Activated naive CD4-positive, alpha-beta T cell treated with anti-CD3 and anti-CD28 coated beads, Interleukin-2, amount 10 ng/mL, durations not matched to agents 7 days and 5 days (primary cell): ENCODE results near the gene PTPRJ.

ENCODE experiments used
- CTCF ChIA-PET: fragments of 350-600 bp; sonication (Branson Sonifier 250); formaldehyde crosslinking; loops from one replicate; lab custom pipeline; 2021; ENCODE audit warnings: antibody characterized with exemption; lab: Charles Lee
- DNase-seq: peaks from one replicate; pipeline ENCODE4 v3.0.0-alpha.2; 2020
- H3K27ac Mint-ChIP-seq: one replicate; pipeline ENCODE4 v1.8.0; 2021; ENCODE audit warnings: mild to moderate bottlenecking, moderate library complexity, mixed read lengths
- H3K27me3 Mint-ChIP-seq: one replicate; pipeline ENCODE4 v1.8.0; 2021; ENCODE audit warnings: mild to moderate bottlenecking, mixed read lengths
- H3K36me3 Mint-ChIP-seq: one replicate; pipeline ENCODE4 v1.8.0; 2021; ENCODE audit warnings: mixed read lengths
- H3K4me1 Mint-ChIP-seq: one replicate; pipeline ENCODE4 v1.8.0; 2021; ENCODE audit warnings: mixed read lengths
- H3K4me3 Mint-ChIP-seq: one replicate; pipeline ENCODE4 v1.8.0; 2021; ENCODE audit warnings: mild to moderate bottlenecking, moderate library complexity, mixed read lengths
- H3K9me3 Mint-ChIP-seq: one replicate; pipeline ENCODE4 v1.8.0; 2021; ENCODE audit warnings: mixed read lengths

PTPRJ gene

DNA sequence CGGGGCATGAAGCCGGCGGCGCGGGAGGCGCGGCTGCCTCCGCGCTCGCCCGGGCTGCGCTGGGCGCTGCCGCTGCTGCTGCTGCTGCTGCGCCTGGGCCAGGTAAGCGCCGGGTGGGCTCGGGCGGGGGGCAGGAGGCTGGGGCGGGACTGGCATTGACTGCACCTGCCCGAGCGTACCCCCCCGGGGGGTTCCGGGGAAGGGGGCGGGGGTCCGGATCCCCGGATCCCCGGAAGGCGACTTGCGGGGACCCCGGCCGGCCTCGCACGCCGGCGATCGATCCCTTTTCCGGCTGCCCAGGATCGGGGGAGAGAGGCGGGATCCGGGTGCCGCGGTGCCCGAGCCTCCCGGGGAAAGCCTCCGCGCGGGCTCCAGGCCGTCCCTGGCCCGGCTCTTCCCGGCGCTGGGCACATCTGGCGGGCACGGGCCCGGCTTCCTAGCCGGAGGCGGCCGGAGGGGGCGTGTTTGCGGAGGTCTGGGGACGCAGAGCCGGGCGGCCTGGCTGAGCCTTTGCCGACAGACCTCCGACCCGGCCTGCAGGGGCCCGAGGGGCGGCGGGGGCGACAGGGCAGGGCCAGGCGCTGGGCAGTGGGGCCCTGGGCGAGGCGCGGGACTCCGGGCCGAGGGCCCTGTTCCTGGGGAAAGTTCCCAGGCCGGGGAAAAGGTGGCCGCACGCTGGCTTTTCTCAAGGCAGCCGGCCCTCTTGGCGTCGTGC lies 705 bp downstream of the PTPRJ start:
- H3K9me3 Mint-ChIP-seq = no peaks in the 10 kb centered on the region
- CTCF ChIA-PET = interaction anchor here (2.9 kb wide), 1 partner anchor 25 kb away, joined by 9 read pairs; no protein-coding TSS in a partner anchor
- peak overlapping the region; percentile 89 for H3K27ac Mint-ChIP-seq
- peaks cover 29% of the 10 kb centered on the region for H3K36me3 Mint-ChIP-seq
- DNase-seq = peak; percentile 51
- peaks cover 37% of the 10 kb centered on the region for H3K27me3 Mint-ChIP-seq
- H3K4me3 Mint-ChIP-seq = peak overlapping the region; percentile 98
- H3K4me1 Mint-ChIP-seq = peaks cover 40% of the 10 kb centered on the region

DNA sequence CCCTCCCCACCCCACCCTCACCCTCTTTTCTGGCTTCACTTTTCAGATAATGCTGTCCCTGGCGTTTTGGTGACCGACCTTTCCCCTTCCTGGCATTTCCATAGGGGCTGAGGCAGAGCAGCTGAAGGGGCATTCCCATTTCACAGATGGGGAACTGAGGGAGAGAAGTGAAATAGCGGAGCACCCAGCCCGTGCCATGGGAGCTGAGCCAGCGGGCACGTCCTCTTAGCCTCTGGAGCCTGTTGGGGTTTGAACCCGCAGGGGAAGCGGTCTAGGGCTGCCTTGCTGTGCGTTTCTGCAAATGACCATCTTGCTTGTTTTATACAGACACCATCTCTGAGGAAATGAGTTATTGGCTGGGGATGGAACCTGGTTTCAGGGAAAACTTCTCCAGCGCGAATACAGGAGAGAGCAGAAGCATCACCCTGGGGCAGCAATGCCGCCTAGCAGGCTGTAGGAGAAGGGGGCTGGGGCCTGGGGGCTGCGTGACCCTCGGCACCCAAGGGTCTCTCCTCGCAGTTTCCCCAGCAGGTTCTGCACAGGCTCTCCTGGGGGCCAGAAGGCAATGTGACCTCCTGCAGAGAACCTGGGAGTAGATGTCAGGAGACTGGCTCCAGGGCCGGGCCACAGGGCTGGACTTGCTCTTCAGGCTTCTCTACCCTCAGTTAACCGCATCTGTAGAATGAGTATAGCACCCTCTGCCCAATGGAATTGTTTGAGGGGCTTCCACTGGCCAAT lies 1.5 kb downstream of the PTPRJ start:
- Mint-ChIP-seq H3K9me3 (no peaks in the 10 kb centered on the region), H3K4me1 (peaks cover 48% of the 10 kb centered on the region), H3K27ac (peak overlapping the region; percentile 89), H3K4me3 (peak overlapping the region; percentile 98), H3K36me3 (peaks cover 37% of the 10 kb centered on the region), H3K27me3 (peaks cover 32% of the 10 kb centered on the region)
- CTCF ChIA-PET = interaction anchor here (1.4 to 2.9 kb wide), 2 partner anchors 24 to 44 kb away, joined by 3 to 9 read pairs; no protein-coding TSS in a partner anchor
- DNase-seq = peak; percentile 38

DNA sequence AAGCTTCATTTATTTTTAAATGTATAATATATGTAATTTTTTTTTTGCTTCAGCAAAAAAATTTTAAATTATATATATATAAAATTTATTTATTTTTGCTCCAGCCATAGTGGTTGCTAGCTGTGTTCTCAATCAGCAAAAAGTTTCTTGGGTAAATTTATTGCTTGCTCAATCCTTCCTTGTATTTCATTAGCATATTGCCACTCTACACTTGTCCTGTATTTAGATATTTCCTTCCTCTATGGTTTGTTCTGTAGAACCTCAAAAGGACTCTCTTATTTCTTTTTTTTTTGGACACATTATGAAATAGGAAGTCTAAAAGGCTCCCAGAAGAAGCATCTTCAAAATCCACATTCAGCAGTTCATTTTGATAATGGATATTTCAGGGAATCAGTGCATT lies 2.3 kb downstream of the PTPRJ start:
- Mint-ChIP-seq H3K4me1 (peaks cover 53% of the 10 kb centered on the region), H3K9me3 (no peaks in the 10 kb centered on the region), H3K27ac (peak overlapping the region; percentile 78), H3K36me3 (peaks cover 37% of the 10 kb centered on the region), H3K4me3 (peak overlapping the region; percentile 69), H3K27me3 (peaks cover 24% of the 10 kb centered on the region)
- no peak for DNase-seq
- CTCF ChIA-PET = interaction anchor here (0.9 to 2.9 kb wide), 5 partner anchors 20 to 127 kb away, joined by 3 to 9 read pairs (median 5); no protein-coding TSS in a partner anchor

DNA sequence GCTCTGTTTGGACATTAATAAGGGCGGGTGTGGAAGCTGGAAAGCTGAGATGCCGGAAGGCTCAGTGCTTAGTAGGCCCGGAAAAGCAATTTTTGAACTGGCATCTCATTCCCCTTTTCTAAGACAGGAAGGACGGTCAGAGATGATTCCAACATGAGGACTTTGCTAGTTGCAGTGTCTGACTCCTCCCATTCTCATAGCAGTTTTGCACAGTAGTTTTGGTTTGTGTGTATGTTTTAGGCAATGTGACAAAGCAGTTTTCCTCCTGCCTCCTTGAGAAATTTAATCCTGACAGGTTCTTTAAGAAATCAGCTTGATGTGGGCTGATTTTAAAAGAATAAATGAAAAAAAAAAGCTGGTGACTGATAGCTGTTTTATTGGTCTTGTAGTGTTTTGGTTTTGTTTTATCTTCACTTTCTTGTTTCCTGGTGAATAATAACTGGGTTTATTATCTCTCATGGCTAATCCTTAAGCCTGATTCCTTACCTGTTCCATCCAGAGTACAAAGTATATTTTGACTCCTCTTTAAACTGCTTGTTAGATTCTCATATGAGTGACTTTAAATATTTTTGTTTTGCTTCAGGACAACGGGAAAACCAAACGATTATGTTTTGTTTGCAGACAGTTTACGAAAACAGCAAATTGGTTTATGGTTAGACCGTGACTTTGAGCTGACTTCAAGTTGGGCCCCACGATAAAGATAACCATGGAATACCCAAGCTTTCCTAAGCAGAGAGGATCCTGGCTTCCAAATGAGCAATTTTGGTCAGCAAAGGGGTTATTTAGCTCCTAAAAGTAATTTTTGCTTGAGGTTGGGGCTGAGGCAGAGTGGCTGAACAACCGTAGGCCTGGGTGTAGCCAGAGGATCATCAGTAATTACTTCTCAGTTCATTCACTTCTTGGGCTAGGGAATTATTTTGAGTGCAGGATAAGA lies 3.4 kb downstream of the PTPRJ start:
- CTCF ChIA-PET = interaction anchor here (0.9 to 2.9 kb wide), 7 partner anchors 9 to 126 kb away, joined by 3 to 9 read pairs (median 4); no protein-coding TSS in a partner anchor
- H3K36me3 Mint-ChIP-seq = peaks cover 43% of the 10 kb centered on the region
- peaks cover 14% of the 10 kb centered on the region for H3K27me3 Mint-ChIP-seq
- no peak for DNase-seq
- H3K27ac Mint-ChIP-seq = peak overlapping the region; percentile 78
- no peaks in the 10 kb centered on the region for H3K9me3 Mint-ChIP-seq
- peaks cover 62% of the 10 kb centered on the region for H3K4me1 Mint-ChIP-seq
- peak overlapping the region; percentile 69 for H3K4me3 Mint-ChIP-seq

DNA sequence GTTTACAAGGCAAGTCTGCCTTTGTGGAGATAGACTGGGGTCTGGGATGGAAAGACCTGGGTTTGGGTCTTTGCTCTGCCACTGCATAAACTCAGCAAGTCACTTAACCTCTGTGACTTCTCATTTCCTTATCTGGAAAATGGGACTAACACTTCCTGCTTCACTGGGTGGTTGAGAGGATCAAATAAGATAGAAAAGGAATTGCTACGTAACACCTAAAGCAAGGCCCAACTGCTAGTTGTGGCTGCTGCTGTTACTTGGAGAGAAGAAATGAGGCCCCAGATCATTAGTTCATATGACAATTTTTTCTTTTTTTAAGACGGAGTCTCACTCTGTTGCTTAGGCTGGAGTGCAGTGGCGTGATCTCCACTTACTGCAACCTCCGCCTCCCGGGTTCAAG lies 5.9 kb downstream of the PTPRJ start:
- Mint-ChIP-seq H3K4me3 (no peak overlapping the region), H3K27me3 (no peaks in the 10 kb centered on the region), H3K36me3 (peaks cover 49% of the 10 kb centered on the region), H3K9me3 (no peaks in the 10 kb centered on the region), H3K4me1 (peaks cover 70% of the 10 kb centered on the region), H3K27ac (no peak overlapping the region)
- DNase-seq = no peak
- CTCF ChIA-PET = no interaction called here

DNA sequence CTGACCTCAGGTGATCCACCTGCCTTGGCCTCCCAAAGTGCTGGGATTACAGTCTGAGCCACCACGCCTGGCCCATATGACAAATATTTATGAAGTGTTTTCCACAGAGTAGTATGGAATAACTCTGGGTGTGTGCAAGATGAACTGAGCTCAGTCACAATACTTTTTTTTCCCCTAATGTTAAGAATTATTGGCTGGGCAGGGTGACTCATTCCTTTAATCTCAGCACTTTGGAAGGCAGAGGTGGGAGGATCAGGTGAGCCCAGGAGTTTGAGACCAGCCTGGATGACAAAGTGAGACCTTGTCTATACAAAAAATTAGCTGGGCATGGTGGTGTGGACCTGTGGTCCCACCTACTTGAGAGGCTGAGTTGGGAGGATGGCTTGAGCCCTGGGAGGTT lies 6.4 kb downstream of the PTPRJ start:
- CTCF ChIA-PET = no interaction called here
- DNase-seq = no peak
- H3K4me3 Mint-ChIP-seq = no peak overlapping the region
- no peak overlapping the region for H3K27ac Mint-ChIP-seq
- H3K4me1 Mint-ChIP-seq = peaks cover 73% of the 10 kb centered on the region
- H3K36me3 Mint-ChIP-seq = peaks cover 49% of the 10 kb centered on the region
- no peaks in the 10 kb centered on the region for H3K27me3 Mint-ChIP-seq
- no peaks in the 10 kb centered on the region for H3K9me3 Mint-ChIP-seq

DNA sequence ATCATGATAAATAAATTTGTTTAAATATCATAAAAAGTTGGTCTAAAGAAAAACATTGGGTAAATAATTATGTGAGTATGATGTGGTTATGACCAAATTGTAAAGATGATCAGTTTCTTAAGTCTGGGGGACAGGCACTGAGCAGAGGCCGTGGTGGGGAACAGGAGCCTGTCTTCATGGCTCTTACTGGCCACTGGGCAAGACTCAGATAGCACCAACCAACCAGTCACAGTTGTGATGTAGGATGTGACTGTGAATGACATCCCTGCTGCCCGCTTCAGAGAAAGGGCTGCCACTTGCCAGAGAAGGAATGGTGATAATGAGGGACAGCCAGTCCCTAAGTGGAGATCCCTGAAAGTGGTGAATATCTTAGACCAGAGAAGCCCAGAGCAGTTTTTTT lies 7.0 kb downstream of the PTPRJ start:
- Mint-ChIP-seq H3K4me3 (no peak overlapping the region), H3K4me1 (peaks cover 68% of the 10 kb centered on the region), H3K9me3 (no peaks in the 10 kb centered on the region), H3K27me3 (no peaks in the 10 kb centered on the region), H3K36me3 (peaks cover 44% of the 10 kb centered on the region), H3K27ac (peak overlapping the region; percentile 15)
- CTCF ChIA-PET = no interaction called here
- no peak for DNase-seq

DNA sequence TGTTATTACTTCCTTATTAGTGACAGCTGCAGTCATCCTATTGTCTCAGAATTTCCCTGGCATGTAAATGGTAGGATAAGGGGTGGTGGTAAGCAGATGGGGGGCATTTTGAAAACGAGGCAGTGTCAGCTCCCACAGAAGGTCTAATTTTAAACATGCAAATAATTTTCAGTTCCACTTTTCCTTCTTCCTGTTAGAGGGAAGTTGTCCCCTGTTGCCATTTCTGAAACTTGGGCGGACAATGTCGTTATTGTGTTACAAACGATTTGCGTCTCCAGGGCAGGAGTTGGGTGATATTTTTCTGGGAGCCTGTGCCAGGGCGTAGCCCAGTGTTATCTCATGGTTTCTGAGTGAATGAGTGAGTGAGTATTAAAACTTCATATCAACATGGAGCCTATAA lies 7.4 kb downstream of the PTPRJ start:
- CTCF ChIA-PET = no interaction called here
- Mint-ChIP-seq H3K4me3 (no peak overlapping the region), H3K4me1 (peaks cover 69% of the 10 kb centered on the region), H3K36me3 (peaks cover 42% of the 10 kb centered on the region), H3K27ac (no peak overlapping the region), H3K9me3 (no peaks in the 10 kb centered on the region), H3K27me3 (no peaks in the 10 kb centered on the region)
- no peak for DNase-seq

DNA sequence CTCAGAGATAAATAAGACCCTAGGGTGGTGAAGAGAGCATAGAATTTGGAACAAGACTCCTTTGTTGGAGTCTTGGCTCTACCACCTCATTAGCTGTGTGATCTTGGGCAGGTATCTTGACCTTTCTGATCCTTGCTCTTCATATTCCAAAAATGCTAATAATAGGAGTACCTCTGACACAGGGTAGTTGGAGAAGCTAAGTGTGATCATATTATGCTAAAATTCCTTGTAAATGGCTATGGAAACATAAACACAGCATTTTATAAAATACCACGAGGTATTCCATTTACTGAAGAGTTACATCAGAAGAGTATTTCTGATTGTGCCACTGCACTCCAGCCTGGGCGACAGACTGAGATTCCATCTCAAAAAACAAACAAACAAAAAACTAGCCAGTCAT lies 9.4 kb downstream of the PTPRJ start:
- Mint-ChIP-seq H3K27ac (no peak overlapping the region), H3K27me3 (no peaks in the 10 kb centered on the region), H3K9me3 (no peaks in the 10 kb centered on the region), H3K4me1 (peaks cover 57% of the 10 kb centered on the region), H3K4me3 (no peak overlapping the region), H3K36me3 (peaks cover 30% of the 10 kb centered on the region)
- no peak for DNase-seq
- CTCF ChIA-PET = interaction anchor here (0.8 to 1.2 kb wide), 2 partner anchors 9 to 10 kb away, joined by 3 to 4 read pairs; no protein-coding TSS in a partner anchor

DNA sequence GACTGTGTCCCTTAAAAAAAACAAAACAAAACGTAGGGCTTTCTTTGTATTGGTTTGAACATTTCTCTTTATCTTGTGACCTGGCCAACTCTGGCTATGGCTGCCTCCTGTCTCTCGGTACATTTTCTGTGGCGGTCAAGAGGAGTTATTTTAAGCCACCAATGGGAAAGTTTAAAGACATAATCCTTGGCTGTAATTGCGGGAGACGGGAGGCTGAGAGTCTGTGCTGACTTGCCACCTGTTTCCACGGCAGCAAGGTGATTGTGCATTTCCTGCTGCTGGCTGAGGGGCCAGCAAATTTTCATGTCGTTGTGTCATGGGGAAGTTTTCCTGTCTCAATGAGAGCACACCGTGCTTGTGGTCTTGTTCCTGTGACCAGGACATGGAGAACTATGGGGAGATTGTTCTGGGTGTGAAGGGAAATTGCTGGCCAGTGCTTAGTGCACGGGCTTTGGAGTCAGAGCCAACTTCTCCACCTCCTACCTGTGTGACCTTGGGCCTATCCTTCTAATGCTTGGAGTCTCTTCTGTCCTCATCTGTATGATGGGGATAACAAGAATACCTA lies 11.0 kb downstream of the PTPRJ start:
- H3K27me3 Mint-ChIP-seq = no peaks in the 10 kb centered on the region
- H3K4me1 Mint-ChIP-seq = peaks cover 60% of the 10 kb centered on the region
- H3K9me3 Mint-ChIP-seq = no peaks in the 10 kb centered on the region
- H3K27ac Mint-ChIP-seq = peak overlapping the region; percentile 12
- peaks cover 34% of the 10 kb centered on the region for H3K36me3 Mint-ChIP-seq
- peak; percentile 40 for DNase-seq
- CTCF ChIA-PET = interaction anchor here (1.2 to 1.5 kb wide), 2 partner anchors 116 to 128 kb away, joined by 3 to 4 read pairs; no protein-coding TSS in a partner anchor
- no peak overlapping the region for H3K4me3 Mint-ChIP-seq

DNA sequence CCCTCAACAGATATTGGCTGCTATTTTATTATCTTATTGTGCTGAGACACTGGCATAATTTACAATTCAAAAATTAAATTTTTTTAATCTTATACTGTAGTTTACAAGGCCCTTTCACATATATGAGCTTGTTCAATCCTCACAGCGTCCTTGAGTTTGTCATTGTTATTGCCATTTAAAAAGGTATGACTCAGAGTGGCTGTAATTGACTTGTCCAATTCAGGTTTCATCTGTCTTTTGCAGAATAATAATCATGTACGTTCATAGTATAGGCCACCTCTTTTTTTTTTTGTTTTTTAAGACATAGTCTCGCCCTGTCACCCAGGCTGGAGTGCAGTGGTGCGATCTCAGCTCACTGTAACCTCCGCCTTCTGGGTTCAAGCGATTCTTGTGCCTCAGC lies 11.5 kb downstream of the PTPRJ start:
- no peak for DNase-seq
- H3K4me1 Mint-ChIP-seq = peaks cover 59% of the 10 kb centered on the region
- H3K27me3 Mint-ChIP-seq = no peaks in the 10 kb centered on the region
- H3K36me3 Mint-ChIP-seq = peaks cover 32% of the 10 kb centered on the region
- H3K4me3 Mint-ChIP-seq = no peak overlapping the region
- no peaks in the 10 kb centered on the region for H3K9me3 Mint-ChIP-seq
- CTCF ChIA-PET = interaction anchor here (1.2 to 1.5 kb wide), 2 partner anchors 115 to 128 kb away, joined by 3 to 4 read pairs; no protein-coding TSS in a partner anchor
- H3K27ac Mint-ChIP-seq = no peak overlapping the region

DNA sequence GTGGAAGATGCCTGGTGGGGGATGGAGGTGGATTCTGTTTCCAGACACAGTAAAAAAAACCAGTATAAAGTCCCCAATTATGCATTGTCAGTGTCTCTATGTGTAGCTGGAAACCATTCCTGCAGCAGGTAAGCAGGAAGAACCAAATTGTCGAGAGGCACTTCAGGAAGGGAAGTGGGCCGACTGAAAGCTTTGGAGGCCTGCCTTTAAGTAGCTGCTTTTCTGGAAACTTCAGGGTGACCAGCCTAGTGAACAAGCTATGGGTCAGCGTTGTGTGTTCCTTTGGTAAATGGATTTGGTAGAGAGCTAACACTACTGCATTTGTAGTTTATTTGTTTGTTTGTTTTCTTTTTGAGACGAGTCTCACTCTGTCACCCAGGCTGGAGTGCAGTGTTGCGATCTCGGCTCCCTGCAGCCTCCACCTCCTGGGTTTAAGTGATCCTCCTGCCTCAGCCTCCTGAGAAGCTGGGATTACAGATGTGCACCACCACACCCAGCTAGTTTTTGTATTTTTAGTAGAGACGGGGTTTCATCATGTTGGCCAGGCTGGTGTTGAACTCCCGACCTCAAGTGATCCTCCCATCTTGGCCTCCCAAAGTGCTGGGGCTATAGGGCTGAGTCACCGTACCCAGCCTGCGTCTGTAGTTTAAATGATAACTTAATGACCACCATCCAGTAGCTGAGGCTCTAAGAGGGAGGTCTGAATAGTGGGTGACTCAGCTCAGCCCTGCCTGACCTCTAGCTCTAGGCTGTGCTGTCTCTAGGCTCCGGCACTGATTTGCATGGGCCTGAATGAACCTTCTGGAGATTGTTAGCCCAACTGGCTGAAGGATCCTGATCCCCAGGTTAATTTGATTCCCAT lies 12.8 kb downstream of the PTPRJ start:
- CTCF ChIA-PET = interaction anchor here (1.0 to 1.5 kb wide), 2 partner anchors 9 to 114 kb away, joined by 3 read pairs; no protein-coding TSS in a partner anchor
- DNase-seq = no peak
- no peak overlapping the region for H3K27ac Mint-ChIP-seq
- H3K4me3 Mint-ChIP-seq = no peak overlapping the region
- no peaks in the 10 kb centered on the region for H3K27me3 Mint-ChIP-seq
- peaks cover 39% of the 10 kb centered on the region for H3K36me3 Mint-ChIP-seq
- peaks cover 63% of the 10 kb centered on the region for H3K4me1 Mint-ChIP-seq
- H3K9me3 Mint-ChIP-seq = no peaks in the 10 kb centered on the region

DNA sequence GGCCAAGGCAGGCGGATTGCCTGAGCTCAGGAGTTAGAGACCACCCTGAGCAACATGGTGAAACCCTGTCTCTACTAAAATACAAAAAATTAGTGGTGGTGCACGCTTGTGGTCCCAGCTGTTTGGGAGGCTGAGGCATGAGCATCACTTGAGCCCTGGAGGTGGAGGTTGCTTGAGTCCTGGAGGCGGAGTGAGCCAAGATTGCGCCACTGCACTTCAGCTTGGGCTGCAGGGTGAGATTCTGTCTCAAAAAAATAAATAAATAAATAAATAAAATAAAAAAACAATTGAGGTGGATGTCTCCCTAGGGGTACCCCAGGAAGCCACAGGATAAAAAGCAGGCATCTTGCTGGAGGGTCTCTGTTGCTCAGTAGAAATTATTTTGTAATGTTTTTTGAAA lies 14.1 kb downstream of the PTPRJ start:
- Mint-ChIP-seq H3K4me3 (no peak overlapping the region), H3K27ac (no peak overlapping the region), H3K36me3 (peaks cover 46% of the 10 kb centered on the region), H3K4me1 (peaks cover 71% of the 10 kb centered on the region), H3K9me3 (no peaks in the 10 kb centered on the region), H3K27me3 (no peaks in the 10 kb centered on the region)
- no peak for DNase-seq
- CTCF ChIA-PET = no interaction called here
